ENCODE data around the gene ALDH1L1. TPM values are rescaled to one million over a fixed set of nuclear protein-coding genes. Genes with fewer than 3 reads are reported as not detected.

ALDH1L1 gene
- polyA plus RNA-seq, 2 donors, result 3.6 to 5.0 TPM

GRCh38 chr3:126126286-126126685, 54.1 kb downstream of the ALDH1L1 start:
- H3K27me3 ChIP-seq (ENCODE audit: control insufficient read depth in 1 of 2, insufficient read depth in 2 of 2, low read length in 2 of 2), result no peaks in the 10 kb centered on the region
- no peaks in the 10 kb centered on the region for H3K36me3 ChIP-seq (ENCODE audit: control insufficient read depth in 2 of 2, insufficient read depth in 2 of 2, low read length in 1 of 2)
- no peak overlapping the region for H3K4me3 ChIP-seq (ENCODE audit: low read depth in 1 of 2, low read length in 2 of 2)
- H3K4me1 ChIP-seq (ENCODE audit: control insufficient read depth in 2 of 2, insufficient read depth in 2 of 2, low read length in 1 of 2), result peaks cover 0 to 16% of the 10 kb centered on the region in 2 donors
- H3K27ac ChIP-seq (ENCODE audit: low read depth in 2 of 2, low read length in 1 of 2), result no peak overlapping the region
- 88% methylated on average over 12 of the region's 12 CpGs for WGBS, 2 donors
- no peaks in the 10 kb centered on the region for H3K9me3 ChIP-seq (ENCODE audit: control insufficient read depth in 2 of 2, insufficient read depth in 1 of 2, low read depth in 1 of 2, low read length in 1 of 2)

DNA sequence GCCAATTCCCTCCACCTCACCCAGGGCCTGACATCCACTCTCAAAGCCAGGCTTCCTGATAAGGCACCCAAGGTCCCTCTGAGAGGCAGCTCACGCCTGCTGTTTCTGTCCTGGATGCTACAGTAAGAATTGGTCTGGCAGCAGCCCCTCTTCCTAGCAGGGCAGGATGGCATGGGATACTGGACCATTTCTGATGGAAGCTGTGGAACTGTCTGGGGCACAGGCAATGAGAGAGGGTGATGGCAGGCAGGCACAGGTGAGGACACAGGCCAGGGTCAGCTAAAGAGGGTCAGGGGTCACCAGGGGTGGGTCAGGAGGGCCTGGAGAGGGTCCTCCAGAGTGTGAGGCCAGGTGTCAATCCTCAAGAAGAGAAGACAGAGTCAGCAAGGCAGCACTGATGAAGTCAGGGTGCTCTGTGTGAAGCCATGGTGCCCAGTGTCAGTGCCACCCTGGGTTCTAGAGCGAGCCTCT, 54.6 kb downstream of the ALDH1L1 start:
- 52 to 90% methylated on average over 2 of the region's 2 CpGs for WGBS, 2 donors
- no peak overlapping the region for H3K27ac ChIP-seq (ENCODE audit: low read depth in 2 of 2, low read length in 1 of 2)
- no peaks in the 10 kb centered on the region for H3K36me3 ChIP-seq (ENCODE audit: control insufficient read depth in 2 of 2, insufficient read depth in 2 of 2, low read length in 1 of 2)

DNA sequence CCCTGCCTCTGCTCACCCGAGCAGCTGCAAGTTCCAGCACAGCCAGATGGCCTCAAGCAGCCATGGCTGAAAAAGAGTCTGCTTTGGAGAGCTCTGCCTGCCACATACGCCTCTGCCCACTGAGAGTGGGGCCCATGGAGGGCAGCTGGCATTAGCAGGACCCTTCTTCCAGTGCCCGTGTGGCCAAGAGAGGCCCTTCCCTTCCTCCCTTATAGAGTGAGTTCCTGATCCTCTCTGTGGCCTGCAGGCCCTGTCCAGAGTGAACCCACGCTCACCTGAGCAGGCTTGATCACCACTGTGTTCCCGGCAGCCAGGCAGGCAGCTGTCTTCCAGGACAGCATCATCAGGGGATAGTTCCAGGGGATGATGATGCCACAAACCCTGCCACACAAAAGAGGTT, 55.0 kb downstream of the ALDH1L1 start:
- Histone ChIP-seq H3K4me3 (ENCODE audit: low read depth in 1 of 2, low read length in 2 of 2) (no peak overlapping the region), H3K9me3 (ENCODE audit: control insufficient read depth in 2 of 2, insufficient read depth in 1 of 2, low read depth in 1 of 2, low read length in 1 of 2) (no peaks in the 10 kb centered on the region), H3K27me3 (ENCODE audit: control insufficient read depth in 1 of 2, insufficient read depth in 2 of 2, low read length in 2 of 2) (no peaks in the 10 kb centered on the region), H3K36me3 (ENCODE audit: control insufficient read depth in 2 of 2, insufficient read depth in 2 of 2, low read length in 1 of 2) (no peaks in the 10 kb centered on the region), H3K27ac (ENCODE audit: low read depth in 2 of 2, low read length in 1 of 2) (no peak overlapping the region), H3K4me1 (ENCODE audit: control insufficient read depth in 2 of 2, insufficient read depth in 2 of 2, low read length in 1 of 2) (peaks cover 0 to 14% of the 10 kb centered on the region in 2 donors)
- 85 to 86% methylated on average over 5 of the region's 5 CpGs for WGBS, 2 donors

More for the DNA sequence above, 54.6 kb downstream of the ALDH1L1 start:
- Histone ChIP-seq H3K4me1 (ENCODE audit: control insufficient read depth in 2 of 2, insufficient read depth in 2 of 2, low read length in 1 of 2) (peaks cover 0 to 16% of the 10 kb centered on the region in 2 donors), H3K27me3 (ENCODE audit: control insufficient read depth in 1 of 2, insufficient read depth in 2 of 2, low read length in 2 of 2) (no peaks in the 10 kb centered on the region), H3K9me3 (ENCODE audit: control insufficient read depth in 2 of 2, insufficient read depth in 1 of 2, low read depth in 1 of 2, low read length in 1 of 2) (no peaks in the 10 kb centered on the region), H3K4me3 (ENCODE audit: low read depth in 1 of 2, low read length in 2 of 2) (no peak overlapping the region)

DNA sequence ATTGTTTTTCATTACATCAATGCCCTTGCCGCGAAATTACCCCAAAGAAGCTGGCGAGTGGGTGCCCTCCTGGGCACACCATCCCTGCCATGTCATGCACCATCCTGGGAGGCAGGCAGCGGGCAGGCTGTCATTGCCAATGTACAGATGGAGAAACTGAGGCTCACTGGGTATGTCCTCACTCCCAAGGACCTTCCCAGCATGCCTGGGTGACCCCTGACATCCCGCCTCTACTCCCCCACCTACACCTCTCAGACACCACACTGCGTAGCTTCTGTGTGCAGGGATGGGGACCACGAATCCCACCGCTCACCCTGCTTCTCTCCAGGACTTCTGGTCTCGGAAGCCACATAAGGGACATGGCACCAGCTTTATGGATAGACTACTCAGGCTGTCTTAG, 55.5 kb downstream of the ALDH1L1 start:
- Histone ChIP-seq H3K27ac (ENCODE audit: low read depth in 2 of 2, low read length in 1 of 2) (no peak overlapping the region), H3K4me1 (ENCODE audit: control insufficient read depth in 2 of 2, insufficient read depth in 2 of 2, low read length in 1 of 2) (peaks cover 0 to 9% of the 10 kb centered on the region in 2 donors), H3K36me3 (ENCODE audit: control insufficient read depth in 2 of 2, insufficient read depth in 2 of 2, low read length in 1 of 2) (no peaks in the 10 kb centered on the region), H3K4me3 (ENCODE audit: low read depth in 1 of 2, low read length in 2 of 2) (no peak overlapping the region), H3K9me3 (ENCODE audit: control insufficient read depth in 2 of 2, insufficient read depth in 1 of 2, low read depth in 1 of 2, low read length in 1 of 2) (no peaks in the 10 kb centered on the region), H3K27me3 (ENCODE audit: control insufficient read depth in 1 of 2, insufficient read depth in 2 of 2, low read length in 2 of 2) (no peaks in the 10 kb centered on the region)
- 85 to 93% methylated on average over 9 of the region's 9 CpGs for WGBS, 2 donors

DNA sequence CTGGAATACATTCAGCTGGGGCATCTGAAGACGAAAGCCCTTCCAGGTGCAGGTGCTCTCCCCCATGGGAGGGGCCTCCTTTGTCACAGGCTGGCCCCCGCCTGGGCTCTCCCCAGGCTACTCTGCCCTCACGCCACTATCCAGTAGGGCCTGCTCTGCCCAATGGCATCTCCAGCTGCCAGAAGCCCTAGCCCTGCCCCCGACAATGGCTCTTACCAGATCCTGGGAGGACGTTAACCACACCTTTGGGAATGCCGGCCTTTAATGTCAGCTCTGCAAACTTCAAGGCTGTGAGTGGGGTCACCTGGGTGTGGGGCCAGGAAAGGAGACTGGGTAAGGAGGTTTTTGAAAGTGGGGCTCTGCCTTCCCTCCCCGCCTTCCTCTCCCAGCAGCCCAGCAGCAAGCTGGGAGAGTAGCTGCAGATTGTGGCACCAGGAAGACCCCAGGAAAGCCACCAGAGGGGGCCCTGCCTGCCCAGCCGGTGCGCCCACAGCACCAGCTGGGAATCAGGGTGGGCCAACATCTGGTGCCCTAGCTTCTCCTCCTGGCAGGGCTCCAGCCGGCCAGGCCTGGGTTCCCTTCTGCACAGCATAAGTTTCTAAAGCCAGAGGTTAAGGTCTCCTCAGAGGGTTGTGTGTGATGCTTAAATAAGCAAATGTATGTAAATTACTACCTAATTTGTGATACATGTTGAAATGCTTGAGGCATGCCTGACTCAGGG, 56.1 kb downstream of the ALDH1L1 start:
- no peaks in the 10 kb centered on the region for H3K27me3 ChIP-seq (ENCODE audit: control insufficient read depth in 1 of 2, insufficient read depth in 2 of 2, low read length in 2 of 2)
- no peaks in the 10 kb centered on the region for H3K9me3 ChIP-seq (ENCODE audit: control insufficient read depth in 2 of 2, insufficient read depth in 1 of 2, low read depth in 1 of 2, low read length in 1 of 2)
- no peak overlapping the region for H3K4me3 ChIP-seq (ENCODE audit: low read depth in 1 of 2, low read length in 2 of 2)
- H3K36me3 ChIP-seq (ENCODE audit: control insufficient read depth in 2 of 2, insufficient read depth in 2 of 2, low read length in 1 of 2), result no peaks in the 10 kb centered on the region
- WGBS, 2 donors, result 68 to 73% methylated on average over 10 of the region's 10 CpGs
- no peak overlapping the region for H3K27ac ChIP-seq (ENCODE audit: low read depth in 2 of 2, low read length in 1 of 2)
- peaks cover 0 to 4% of the 10 kb centered on the region in 2 donors for H3K4me1 ChIP-seq (ENCODE audit: control insufficient read depth in 2 of 2, insufficient read depth in 2 of 2, low read length in 1 of 2)

DNA sequence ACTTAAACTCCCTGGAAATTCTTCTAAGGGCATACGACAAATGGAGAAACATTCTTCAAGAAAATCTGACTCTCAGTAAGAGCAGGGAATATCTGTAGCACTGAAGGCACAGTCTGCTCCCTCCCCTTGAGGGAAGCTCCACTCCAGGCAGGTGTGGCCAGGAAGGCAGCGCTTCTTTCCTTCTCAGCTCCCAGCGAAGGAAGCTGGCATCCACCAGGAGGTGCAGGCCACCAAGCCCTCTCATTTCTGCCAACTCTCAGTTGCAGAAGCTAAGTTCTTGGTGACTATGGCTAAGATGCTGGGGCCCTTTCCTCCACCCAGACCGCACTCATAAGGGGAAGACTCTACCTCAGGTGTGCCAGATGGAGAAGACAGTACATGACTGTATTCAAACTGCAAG, 58.8 kb downstream of the ALDH1L1 start:
- 80 to 85% methylated on average over 4 of the region's 4 CpGs for WGBS, 2 donors
- no peak overlapping the region for H3K4me3 ChIP-seq (ENCODE audit: low read depth in 1 of 2, low read length in 2 of 2)
- H3K4me1 ChIP-seq (ENCODE audit: control insufficient read depth in 2 of 2, insufficient read depth in 2 of 2, low read length in 1 of 2), result no peaks in the 10 kb centered on the region
- no peaks in the 10 kb centered on the region for H3K36me3 ChIP-seq (ENCODE audit: control insufficient read depth in 2 of 2, insufficient read depth in 2 of 2, low read length in 1 of 2)
- H3K27ac ChIP-seq (ENCODE audit: low read depth in 2 of 2, low read length in 1 of 2), result no peak overlapping the region
- no peaks in the 10 kb centered on the region for H3K9me3 ChIP-seq (ENCODE audit: control insufficient read depth in 2 of 2, insufficient read depth in 1 of 2, low read depth in 1 of 2, low read length in 1 of 2)
- no peaks in the 10 kb centered on the region for H3K27me3 ChIP-seq (ENCODE audit: control insufficient read depth in 1 of 2, insufficient read depth in 2 of 2, low read length in 2 of 2)

DNA sequence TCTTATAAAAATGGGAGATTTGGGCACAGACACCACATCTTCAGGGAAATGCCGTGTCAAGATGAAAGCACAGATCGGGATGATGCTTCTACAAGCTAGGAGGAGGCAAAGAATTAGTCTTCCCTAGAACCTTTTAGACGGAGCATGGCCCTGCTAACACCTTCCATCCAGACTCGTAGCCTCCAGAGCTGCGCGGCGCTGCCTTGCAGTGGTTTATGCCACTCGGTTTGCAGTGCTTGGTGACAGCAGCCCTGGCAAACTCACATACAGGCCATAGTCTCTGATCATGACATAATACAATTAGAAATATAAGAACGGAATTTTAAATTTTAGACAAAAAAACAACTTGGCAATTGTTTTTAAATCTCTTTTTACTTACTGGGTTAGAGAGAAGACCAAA, 59.3 kb downstream of the ALDH1L1 start:
- 92 to 93% methylated on average over 9 of the region's 9 CpGs for WGBS, 2 donors

GRCh38 chr3:126119976-126120375, 60.4 kb downstream of the ALDH1L1 start:
- 93 to 94% methylated on average over 8 of the region's 8 CpGs for WGBS, 2 donors

More for the DNA sequence above, 59.3 kb downstream of the ALDH1L1 start:
- Histone ChIP-seq H3K4me3 (ENCODE audit: low read depth in 1 of 2, low read length in 2 of 2) (no peak overlapping the region), H3K36me3 (ENCODE audit: control insufficient read depth in 2 of 2, insufficient read depth in 2 of 2, low read length in 1 of 2) (no peaks in the 10 kb centered on the region), H3K4me1 (ENCODE audit: control insufficient read depth in 2 of 2, insufficient read depth in 2 of 2, low read length in 1 of 2) (no peaks in the 10 kb centered on the region), H3K9me3 (ENCODE audit: control insufficient read depth in 2 of 2, insufficient read depth in 1 of 2, low read depth in 1 of 2, low read length in 1 of 2) (no peaks in the 10 kb centered on the region), H3K27me3 (ENCODE audit: control insufficient read depth in 1 of 2, insufficient read depth in 2 of 2, low read length in 2 of 2) (no peaks in the 10 kb centered on the region), H3K27ac (ENCODE audit: low read depth in 2 of 2, low read length in 1 of 2) (no peak overlapping the region)

DNA sequence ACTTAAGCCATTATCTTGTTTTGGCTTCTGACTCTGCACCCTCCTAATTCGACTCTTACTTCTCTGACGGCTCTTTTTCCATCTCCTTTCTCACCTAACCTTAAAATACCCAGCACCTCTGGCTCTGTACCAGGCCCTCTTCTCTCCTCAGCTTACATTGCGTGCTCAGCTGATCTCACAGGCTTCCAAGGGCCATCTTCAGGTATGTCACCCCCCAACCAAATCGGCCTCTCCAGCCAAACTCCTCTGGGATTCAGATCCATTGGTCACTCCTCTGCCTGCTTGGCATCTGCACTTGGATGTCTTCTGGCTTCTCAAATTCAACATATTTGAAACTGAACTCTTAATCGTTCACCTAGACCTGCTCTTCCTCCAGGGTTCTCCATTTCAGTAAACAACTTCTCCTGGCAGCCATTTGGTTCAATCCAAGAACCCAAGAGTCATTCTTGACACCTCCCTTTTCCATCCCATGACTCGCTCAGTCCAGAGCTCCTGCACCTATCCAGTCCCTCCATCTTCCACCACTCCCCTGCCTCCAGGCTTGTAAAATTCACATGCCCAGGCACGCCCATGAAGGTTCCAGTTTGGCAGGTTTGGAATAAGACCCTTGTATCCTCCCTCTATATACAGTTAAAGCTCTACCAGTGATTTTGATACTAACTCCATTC, 61.2 kb downstream of the ALDH1L1 start:
- no peaks in the 10 kb centered on the region for H3K36me3 ChIP-seq (ENCODE audit: control insufficient read depth in 2 of 2, insufficient read depth in 2 of 2, low read length in 1 of 2)
- no peak overlapping the region for H3K4me3 ChIP-seq (ENCODE audit: low read depth in 1 of 2, low read length in 2 of 2)
- WGBS, 2 donors, result 75 to 86% methylated on average over 7 of the region's 7 CpGs
- no peaks in the 10 kb centered on the region for H3K9me3 ChIP-seq (ENCODE audit: control insufficient read depth in 2 of 2, insufficient read depth in 1 of 2, low read depth in 1 of 2, low read length in 1 of 2)
- no peak overlapping the region for H3K27ac ChIP-seq (ENCODE audit: low read depth in 2 of 2, low read length in 1 of 2)
- no peaks in the 10 kb centered on the region for H3K27me3 ChIP-seq (ENCODE audit: control insufficient read depth in 1 of 2, insufficient read depth in 2 of 2, low read length in 2 of 2)
- H3K4me1 ChIP-seq (ENCODE audit: control insufficient read depth in 2 of 2, insufficient read depth in 2 of 2, low read length in 1 of 2), result no peaks in the 10 kb centered on the region

More at GRCh38 chr3:126119976-126120375, 60.4 kb downstream of the ALDH1L1 start:
- Histone ChIP-seq H3K4me1 (ENCODE audit: control insufficient read depth in 2 of 2, insufficient read depth in 2 of 2, low read length in 1 of 2) (no peaks in the 10 kb centered on the region), H3K27ac (ENCODE audit: low read depth in 2 of 2, low read length in 1 of 2) (no peak overlapping the region), H3K36me3 (ENCODE audit: control insufficient read depth in 2 of 2, insufficient read depth in 2 of 2, low read length in 1 of 2) (no peaks in the 10 kb centered on the region), H3K4me3 (ENCODE audit: low read depth in 1 of 2, low read length in 2 of 2) (no peak overlapping the region), H3K9me3 (ENCODE audit: control insufficient read depth in 2 of 2, insufficient read depth in 1 of 2, low read depth in 1 of 2, low read length in 1 of 2) (no peaks in the 10 kb centered on the region), H3K27me3 (ENCODE audit: control insufficient read depth in 1 of 2, insufficient read depth in 2 of 2, low read length in 2 of 2) (no peaks in the 10 kb centered on the region)
